GM12878 (cell line): ENCODE measurements around the gene ARFGAP3. TPM values are rescaled to one million over a fixed set of nuclear protein-coding genes. Genes with fewer than 3 reads are reported as not detected.

Source experiments
- ATAC-seq: fragments of 200-7000 bp; cut with Tn5 transposase; 3 replicates; pipeline ENCODE4 v1.9.1; 2020; ENCODE audit warnings: mild to moderate bottlenecking, moderate library complexity
- BruUV-seq: library from RNA; stranded (reverse); fragments of 400-500 nt; replicated peaks from 2 replicates; lab custom pipeline; 2021; lab: Mats Ljungman, UMichigan
- CTCF ChIA-PET: fragments of 300-600 bp; sonication (Branson Sonifier 250); formaldehyde crosslinking; extraction: SDS; loops from one replicate; lab custom pipeline; 2021; ENCODE audit warnings: inconsistent platforms; lab: Yijun Ruan, JAX
- POLR2A ChIA-PET: fragments of 350-600 bp; formaldehyde crosslinking; extraction: SDS; loops from one replicate; lab custom pipeline; 2021; ENCODE audit warnings: inconsistent platforms; lab: Charles Lee
- RAD21 ChIA-PET: fragments of 300-600 bp; sonication (Branson Sonifier 250); formaldehyde crosslinking; loops from one replicate; lab custom pipeline; 2023; ENCODE audit warnings: antibody characterized with exemption; ENCODE audit not compliant: unreplicated experiment; lab: Charles Lee
- SMC1A ChIA-PET: fragments of 300-600 bp; sonication (Branson Sonifier 250); formaldehyde crosslinking; loops from one replicate; lab custom pipeline; 2023; ENCODE audit not compliant: unreplicated experiment, uncharacterized antibody; lab: Charles Lee
- DNase-seq: peaks from one replicate; pipeline ENCODE4 v3.0.0-alpha.2; 2011; ENCODE audit warnings: low read depth, low spot score
- FAIRE-seq: peaks from 3 replicates; lab custom pipeline; 2011; peaks lifted over from hg19 to GRCh38; lab: Jason Lieb, UNC
- H2AFZ ChIP-seq: 2 replicates; pipeline ENCODE4 v1.6.0; 2011; ENCODE audit warnings: low read depth, low read length, control low read depth; ENCODE audit not compliant: control insufficient read depth
- H3K27ac ChIP-seq: 2 replicates; pipeline ENCODE4 v1.5.1; 2011; ENCODE audit warnings: control low read depth; ENCODE audit not compliant: control insufficient read depth, insufficient read depth
- H3K27me3 ChIP-seq, 2 experiments: replicated peaks in 1 of 2; 2 replicates each; pipeline versions ENCODE4 v1.6.0 to v1.6.1; 2011; ENCODE audit warnings: low read length in 1 of 2; ENCODE audit not compliant: control insufficient read depth in 2 of 2, insufficient read depth in 2 of 2
- H3K36me3 ChIP-seq, 2 experiments: 2 replicates each; pipeline ENCODE4 v1.5.1; 2011; ENCODE audit warnings: low read length in 1 of 2; ENCODE audit not compliant: control insufficient read depth in 2 of 2, insufficient read depth in 2 of 2
- H3K4me1 ChIP-seq: 2 replicates; pipeline ENCODE4 v1.6.1; 2011; ENCODE audit warnings: mild to moderate bottlenecking, low read length, moderate library complexity, mixed read lengths; ENCODE audit not compliant: control insufficient read depth, insufficient read depth
- H3K4me2 ChIP-seq: 2 replicates; pipeline ENCODE4 v1.6.0; 2011; ENCODE audit warnings: control low read depth; ENCODE audit not compliant: control insufficient read depth, insufficient read depth
- H3K4me3 ChIP-seq: fragments of 200-600 bp; sonication (generic); 2 replicates; pipeline ENCODE4 v1.5.1; 2016
- H3K79me2 ChIP-seq: 2 replicates; pipeline ENCODE4 v1.6.0; 2011; ENCODE audit warnings: low read length; ENCODE audit not compliant: control insufficient read depth, insufficient read depth
- H3K9ac ChIP-seq: 2 replicates; pipeline ENCODE4 v1.8.0; 2011; ENCODE audit warnings: low read length, control low read depth, mixed read lengths; ENCODE audit not compliant: control insufficient read depth, insufficient read depth
- H3K9me3 ChIP-seq: replicated peaks from 3 replicates; pipeline ENCODE4 v1.5.1; 2011; ENCODE audit warnings: mild to moderate bottlenecking, low read length; ENCODE audit not compliant: control insufficient read depth, insufficient read depth
- H4K20me1 ChIP-seq: 2 replicates; pipeline ENCODE4 v1.6.0; 2011; ENCODE audit not compliant: control insufficient read depth, insufficient read depth
- CBX3 ChIP-seq: fragments of 200-600 bp; sonication (generic); IDR thresholded peaks from 2 replicates; pipeline ENCODE4 v1.6.1; 2016; ENCODE audit warnings: low read depth, borderline replicate concordance
- CREM ChIP-seq: IDR thresholded peaks from 2 replicates; pipeline ENCODE4 v1.6.1; 2014; ENCODE audit warnings: antibody characterized with exemption, low read depth
- E2F4 ChIP-seq: IDR thresholded peaks from 2 replicates; pipeline ENCODE4 v1.6.1; 2012; ENCODE audit warnings: low read depth, low read length, improper control_type of control experiment
- HDGF ChIP-seq: fragments of 450-650 bp; IDR thresholded peaks from 2 replicates; pipeline ENCODE4 v1.6.1; 2016; ENCODE audit warnings: antibody characterized with exemption
- IKZF1 ChIP-seq: fragments of 450-650 bp; conservative IDR thresholded peaks from 2 replicates; pipeline ENCODE4 v1.6.1; 2017; ENCODE audit warnings: antibody characterized with exemption, mild to moderate bottlenecking
- IKZF2 ChIP-seq, 2 experiments: fragments of 450-650 bp; IDR thresholded peaks; 2 replicates each; pipeline ENCODE4 v1.6.1; 2017; ENCODE audit warnings: mild to moderate bottlenecking in 2 of 2, moderate library complexity in 2 of 2
- MTA2 ChIP-seq: fragments of 450-650 bp; IDR thresholded peaks from 2 replicates; pipeline ENCODE4 v1.6.1; 2016; ENCODE audit warnings: low read depth, mild to moderate bottlenecking, moderate library complexity
- SPI1 ChIP-seq: IDR thresholded peaks from 2 replicates; pipeline ENCODE4 v1.6.1; 2011; ENCODE audit warnings: low read depth, mild to moderate bottlenecking, low read length, moderate library complexity, borderline replicate concordance; ENCODE audit not compliant: insufficient read depth
- TBL1XR1 ChIP-seq: IDR thresholded peaks from 2 replicates; pipeline ENCODE4 v1.6.1; 2012; ENCODE audit warnings: low read depth, low read length, improper control_type of control experiment
- TCF3 ChIP-seq: IDR thresholded peaks from 2 replicates; pipeline ENCODE4 v1.6.1; 2012; ENCODE audit warnings: low read depth, mild to moderate bottlenecking, low read length, borderline replicate concordance; ENCODE audit not compliant: insufficient read depth
- ZBTB40 ChIP-seq: fragments of 450-650 bp; IDR thresholded peaks from 2 replicates; pipeline ENCODE4 v1.6.1; 2016; ENCODE audit warnings: mild to moderate bottlenecking, moderate library complexity, borderline replicate concordance
- ZNF384 ChIP-seq: IDR thresholded peaks from 2 replicates; pipeline ENCODE4 v1.6.1; 2012; ENCODE audit warnings: low read depth, mild to moderate bottlenecking, low read length, improper control_type of control experiment, borderline replicate concordance
- ZSCAN29 ChIP-seq: fragments of 450-650 bp; IDR thresholded peaks from 2 replicates; pipeline ENCODE4 v1.6.1; 2017; ENCODE audit warnings: mild to moderate bottlenecking, moderate library complexity
- WGBS: methylation state at CpG from one replicate; pipeline ENCODE4 v1.1.6; 2016; ENCODE audit warnings: low lambda C conversion rate; ENCODE audit not compliant: insufficient replicate concordance, insufficient coverage; ENCODE audit errors: missing lambda C conversion rate; 5-methylcytosine and 5-hydroxymethylcytosine counted together
- in situ Hi-C: fragments of 300-500 bp; cut with MboI; formaldehyde crosslinking; loops from 9 replicates; pipeline ENCODE4 v1.14.3; 2018; ENCODE audit warnings: mixed read lengths
- intact Hi-C: fragments of 100-400 bp; cut with micrococcal nuclease; formaldehyde crosslinking; loops from one replicate; pipeline ENCODE4 v1.14.2; 2022; ENCODE audit not compliant: unreplicated experiment
- polyA plus RNA-seq, 11 experiments: library from polyadenylated mRNA; depleted of rRNA in 4 of 11; unstranded in 6 of 11; stranded (reverse) in 5 of 11; fragments of >200 nt; fragmentation: Nextera tagmentation in 4 of 11; fragmentation: Illumina TruSeq in 1 of 11; extraction: Ambion mirVana in 4 of 11; extraction: Trizol in 1 of 11; gene quantifications; 1 replicate in 1 of 11; 2 replicates in 10 of 11; pipeline versions ENCODE4 v1.2.1 to v1.2.3, GENCODE V29; 2011 to 2016; ENCODE audit warnings: inconsistent platforms in 2 of 11, missing spikeins in 2 of 11, low read depth in 1 of 11
- total RNA-seq, 4 experiments: library from RNA; depleted of rRNA in 3 of 4; stranded (reverse); fragments of >200 nt in 3 of 4; fragmentation: Illumina TruSeq in 1 of 4; extraction: Trizol in 1 of 4; gene quantifications; 2 replicates each; pipeline versions ENCODE4 v1.2.1 to v1.2.3, GENCODE V29; 2013 to 2021
- TF ChIP-seq, protein P1 (sequence below): IDR thresholded peaks from 2 replicates; pipeline ENCODE4 v1.6.1; 2011; ENCODE audit warnings: mild to moderate bottlenecking, low read depth, low read length, moderate library complexity; ENCODE audit not compliant: insufficient replicate concordance

Gene ARFGAP3
- total and polyA plus RNA-seq, 10 of the 15 experiments (the other 5 are each of a cell fraction or from before 2014, with no cell fraction given): 29.7 to 50.8 (median 39.5) TPM

- FAIRE-seq: no peak
- CTCF ChIA-PET: interaction anchor here (0.6 kb wide), 1 partner anchor 22 kb away, joined by 3 read pairs; no protein-coding TSS in a partner anchor
Measured at GRCh38 chr22:42758931-42759629, 98.0 kb downstream of the ARFGAP3 start.

More at GRCh38 chr22:42758931-42759629, 98.0 kb downstream of the ARFGAP3 start:
- H3K4me3 ChIP-seq: no peak overlapping the region
- no peak overlapping the region for H3K27ac ChIP-seq
- no peaks in the 10 kb centered on the region for H3K36me3 ChIP-seq
- no peak overlapping the region for H3K4me2 ChIP-seq
- H3K79me2 ChIP-seq: no peaks in the 10 kb centered on the region
- DNase-seq: no peak
- SMC1A ChIA-PET: no interaction called here
- no peaks in the 10 kb centered on the region for H3K27me3 ChIP-seq
- 86% methylated on average over 21 of the region's 23 CpGs for WGBS
- no TSS peak for BruUV-seq
- H2AFZ ChIP-seq: no peak overlapping the region
- RAD21 ChIA-PET: no interaction called here
- H3K4me1 ChIP-seq: peaks cover 13% of the 10 kb centered on the region
- TF ChIP-seq TCF3: no peak
- TF ChIP-seq IKZF1: no peak
- TF ChIP-seq ZBTB40: no peak
- TF ChIP-seq IKZF2 (IDR thresholded peaks at IDR 0.05): no peak
- no peak for TF ChIP-seq CREM
- TF ChIP-seq ZSCAN29: no peak
- TF ChIP-seq CBX3: no peak
- TF ChIP-seq, protein P1, sequence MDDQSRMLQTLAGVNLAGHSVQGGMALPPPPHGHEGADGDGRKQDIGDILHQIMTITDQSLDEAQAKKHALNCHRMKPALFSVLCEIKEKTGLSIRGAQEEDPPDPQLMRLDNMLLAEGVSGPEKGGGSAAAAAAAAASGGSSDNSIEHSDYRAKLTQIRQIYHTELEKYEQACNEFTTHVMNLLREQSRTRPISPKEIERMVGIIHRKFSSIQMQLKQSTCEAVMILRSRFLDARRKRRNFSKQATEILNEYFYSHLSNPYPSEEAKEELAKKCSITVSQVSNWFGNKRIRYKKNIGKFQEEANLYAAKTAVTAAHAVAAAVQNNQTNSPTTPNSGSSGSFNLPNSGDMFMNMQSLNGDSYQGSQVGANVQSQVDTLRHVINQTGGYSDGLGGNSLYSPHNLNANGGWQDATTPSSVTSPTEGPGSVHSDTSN: no peak
- no peak for TF ChIP-seq MTA2
- TF ChIP-seq HDGF: no peak
- TF ChIP-seq SPI1: no peak
- TF ChIP-seq E2F4: no peak
- no peak for TF ChIP-seq TBL1XR1
- TF ChIP-seq ZNF384: no peak
- H3K9ac ChIP-seq: no peak overlapping the region
- in situ Hi-C loops (no loop called here), intact Hi-C loops (no loop called here)
- ATAC-seq: no peak
- POLR2A ChIA-PET: no interaction called here
- no peaks in the 10 kb centered on the region for H4K20me1 ChIP-seq
- H3K9me3 ChIP-seq: no peaks in the 10 kb centered on the region
